Measurements from ENCODE around the gene HAX1. TPM values are rescaled to one million over a fixed set of nuclear protein-coding genes. Genes with fewer than 3 reads are reported as not detected.
"Not testable (repeated sequence)": the region's sequence is repeated elsewhere in the genome, so short reads cannot be mapped to it uniquely, and the experiment has no call there.

HAX1 gene
- total and polyA plus RNA-seq, 2 experiments from 2014 or later: 73.2 to 92.0 TPM

- TF ChIP-seq POLR2AphosphoS5 (IDR thresholded peaks at IDR 0.05; ENCODE audit: low read depth): no peak
- TF ChIP-seq CREB1 (CRISPR knock-in tag; IDR thresholded peaks at IDR 0.05; ENCODE audit: low read depth): no peak
- TF ChIP-seq, protein P1, sequence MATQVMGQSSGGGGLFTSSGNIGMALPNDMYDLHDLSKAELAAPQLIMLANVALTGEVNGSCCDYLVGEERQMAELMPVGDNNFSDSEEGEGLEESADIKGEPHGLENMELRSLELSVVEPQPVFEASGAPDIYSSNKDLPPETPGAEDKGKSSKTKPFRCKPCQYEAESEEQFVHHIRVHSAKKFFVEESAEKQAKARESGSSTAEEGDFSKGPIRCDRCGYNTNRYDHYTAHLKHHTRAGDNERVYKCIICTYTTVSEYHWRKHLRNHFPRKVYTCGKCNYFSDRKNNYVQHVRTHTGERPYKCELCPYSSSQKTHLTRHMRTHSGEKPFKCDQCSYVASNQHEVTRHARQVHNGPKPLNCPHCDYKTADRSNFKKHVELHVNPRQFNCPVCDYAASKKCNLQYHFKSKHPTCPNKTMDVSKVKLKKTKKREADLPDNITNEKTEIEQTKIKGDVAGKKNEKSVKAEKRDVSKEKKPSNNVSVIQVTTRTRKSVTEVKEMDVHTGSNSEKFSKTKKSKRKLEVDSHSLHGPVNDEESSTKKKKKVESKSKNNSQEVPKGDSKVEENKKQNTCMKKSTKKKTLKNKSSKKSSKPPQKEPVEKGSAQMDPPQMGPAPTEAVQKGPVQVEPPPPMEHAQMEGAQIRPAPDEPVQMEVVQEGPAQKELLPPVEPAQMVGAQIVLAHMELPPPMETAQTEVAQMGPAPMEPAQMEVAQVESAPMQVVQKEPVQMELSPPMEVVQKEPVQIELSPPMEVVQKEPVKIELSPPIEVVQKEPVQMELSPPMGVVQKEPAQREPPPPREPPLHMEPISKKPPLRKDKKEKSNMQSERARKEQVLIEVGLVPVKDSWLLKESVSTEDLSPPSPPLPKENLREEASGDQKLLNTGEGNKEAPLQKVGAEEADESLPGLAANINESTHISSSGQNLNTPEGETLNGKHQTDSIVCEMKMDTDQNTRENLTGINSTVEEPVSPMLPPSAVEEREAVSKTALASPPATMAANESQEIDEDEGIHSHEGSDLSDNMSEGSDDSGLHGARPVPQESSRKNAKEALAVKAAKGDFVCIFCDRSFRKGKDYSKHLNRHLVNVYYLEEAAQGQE (IDR thresholded peaks at IDR 0.05; ENCODE audit: unreplicated experiment): no peak
- no peak for TF ChIP-seq EZH2 (IDR thresholded peaks at IDR 0.05; ENCODE audit: low read depth, unreplicated experiment)
- no peak for TF ChIP-seq EZH2phosphoT487 (IDR thresholded peaks at IDR 0.05; ENCODE audit: unreplicated experiment)
- TF ChIP-seq ZNF331 (CRISPR knock-in tag; IDR thresholded peaks at IDR 0.05; ENCODE audit: low read depth): no peak
- TF ChIP-seq JUNB (IDR thresholded peaks at IDR 0.05; ENCODE audit: unreplicated experiment): no peak
- TF ChIP-seq STAT1 (IDR thresholded peaks at IDR 0.05; ENCODE audit: unreplicated experiment): no peak
- no peak for TF ChIP-seq NANOG (IDR thresholded peaks at IDR 0.05; ENCODE audit: borderline replicate concordance)
- no peak for TF ChIP-seq ZNF114 (CRISPR knock-in tag; IDR thresholded peaks at IDR 0.05)
- TF ChIP-seq, protein P2, sequence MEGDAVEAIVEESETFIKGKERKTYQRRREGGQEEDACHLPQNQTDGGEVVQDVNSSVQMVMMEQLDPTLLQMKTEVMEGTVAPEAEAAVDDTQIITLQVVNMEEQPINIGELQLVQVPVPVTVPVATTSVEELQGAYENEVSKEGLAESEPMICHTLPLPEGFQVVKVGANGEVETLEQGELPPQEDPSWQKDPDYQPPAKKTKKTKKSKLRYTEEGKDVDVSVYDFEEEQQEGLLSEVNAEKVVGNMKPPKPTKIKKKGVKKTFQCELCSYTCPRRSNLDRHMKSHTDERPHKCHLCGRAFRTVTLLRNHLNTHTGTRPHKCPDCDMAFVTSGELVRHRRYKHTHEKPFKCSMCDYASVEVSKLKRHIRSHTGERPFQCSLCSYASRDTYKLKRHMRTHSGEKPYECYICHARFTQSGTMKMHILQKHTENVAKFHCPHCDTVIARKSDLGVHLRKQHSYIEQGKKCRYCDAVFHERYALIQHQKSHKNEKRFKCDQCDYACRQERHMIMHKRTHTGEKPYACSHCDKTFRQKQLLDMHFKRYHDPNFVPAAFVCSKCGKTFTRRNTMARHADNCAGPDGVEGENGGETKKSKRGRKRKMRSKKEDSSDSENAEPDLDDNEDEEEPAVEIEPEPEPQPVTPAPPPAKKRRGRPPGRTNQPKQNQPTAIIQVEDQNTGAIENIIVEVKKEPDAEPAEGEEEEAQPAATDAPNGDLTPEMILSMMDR (conservative IDR thresholded peaks at IDR 0.05; ENCODE audit: low read depth in 2 of 2): no peak
- Histone ChIP-seq H3K79me2 (replicated peaks; ENCODE audit: insufficient read depth) (peaks cover 94% of the 10 kb centered on the region), H3K4me3 (no peak overlapping the region), H3K36me3 (ENCODE audit: insufficient read depth) (peaks cover 44% of the 10 kb centered on the region), H4K20me1 (replicated peaks; ENCODE audit: insufficient read depth) (peaks cover 37% of the 10 kb centered on the region), H3K4me1 (ENCODE audit: insufficient read depth) (peaks cover 27% of the 10 kb centered on the region), H3F3A (replicated peaks; ENCODE audit: low read depth) (no peaks in the 10 kb centered on the region; the same call in 1 of the 2 replicates), H3K27me3 (ENCODE audit: insufficient read depth) (no peaks in the 10 kb centered on the region), H3K27ac (ENCODE audit: low read depth) (no peak overlapping the region), H3K4me2 (no peak overlapping the region), H3K9me2 (ENCODE audit: insufficient read depth) (no peaks in the 10 kb centered on the region), H2AFZ (no peak overlapping the region)
- H3K9me3 Mint-ChIP-seq: peaks cover 4% of the 10 kb centered on the region; the same call in 2 of the 3 replicates
- H3K27me3 Mint-ChIP-seq (ENCODE audit: insufficient read depth, low read depth, poor library complexity): peaks cover 6% of the 10 kb centered on the region
- peak overlapping the region; percentile 62; the same call in 1 of the 2 replicates for H3K27ac Mint-ChIP-seq
- no peak for ATAC-seq
- H3K36me3 Mint-ChIP-seq (ENCODE audit: low read depth): peaks cover 75% of the 10 kb centered on the region
- H3K4me3 Mint-ChIP-seq: no peak overlapping the region
- no peak for DNase-seq (ENCODE audit: low spot score)
- peaks cover 21% of the 10 kb centered on the region for H3K4me1 Mint-ChIP-seq
These were observed 47.1 kb upstream of the HAX1 start for GRCh38 chr1:154225370-154225769.

- H3K4me1 Mint-ChIP-seq: not testable (repeated sequence)
These were observed 41.3 kb upstream of the HAX1 start for GRCh38 chr1:154231112-154231511.

DNA sequence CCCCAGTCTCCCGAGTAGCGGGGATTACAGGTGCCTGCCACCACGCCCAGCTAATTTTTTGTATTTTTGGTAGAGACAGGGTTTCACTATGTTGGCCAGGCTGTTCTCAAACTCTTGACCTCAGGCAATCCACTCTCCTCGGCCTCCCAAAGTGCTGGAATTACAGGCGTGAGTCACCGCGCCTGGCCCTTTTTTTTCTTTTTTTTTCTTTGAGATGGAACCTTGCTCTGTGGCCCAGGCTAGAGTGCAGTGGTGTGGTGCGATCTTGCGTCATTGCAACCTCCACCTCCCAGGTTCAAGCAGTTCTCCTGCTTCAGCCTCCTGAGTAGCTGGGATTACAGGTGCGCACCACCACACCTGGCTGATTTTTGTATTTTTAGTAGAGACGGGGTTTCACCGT, 39.3 kb upstream of the HAX1 start:
- not testable (repeated sequence) for H3K4me1 Mint-ChIP-seq; H3K4me3 ChIP-seq; DNase-seq (ENCODE audit: low spot score); ATAC-seq; H3K4me1 ChIP-seq (ENCODE audit: insufficient read depth); H3K27ac ChIP-seq (ENCODE audit: low read depth); H3K27me3 ChIP-seq (ENCODE audit: insufficient read depth); H3K4me2 ChIP-seq; H2AFZ ChIP-seq; H3K4me3 Mint-ChIP-seq; H3K27me3 Mint-ChIP-seq (ENCODE audit: insufficient read depth, low read depth, poor library complexity); H3K9me3 Mint-ChIP-seq; H3K9me2 ChIP-seq (ENCODE audit: insufficient read depth)
- peaks cover 96% of the 10 kb centered on the region for H3K36me3 Mint-ChIP-seq (ENCODE audit: low read depth)
- Histone ChIP-seq H3F3A (replicated peaks; ENCODE audit: low read depth) (peaks cover 17% of the 10 kb centered on the region; the same call in 1 of the 2 replicates), H3K36me3 (ENCODE audit: insufficient read depth) (peaks cover 97% of the 10 kb centered on the region), H3K79me2 (replicated peaks; ENCODE audit: insufficient read depth) (peaks cover 98% of the 10 kb centered on the region), H4K20me1 (replicated peaks; ENCODE audit: insufficient read depth) (peaks cover 56% of the 10 kb centered on the region)
- peak overlapping the region; percentile 85; the same call in 1 of the 2 replicates for H3K27ac Mint-ChIP-seq

More at GRCh38 chr1:154231112-154231511, 41.3 kb upstream of the HAX1 start:
- H3K4me1 ChIP-seq (ENCODE audit: insufficient read depth); H3K4me3 Mint-ChIP-seq; H3K4me2 ChIP-seq; H3K27ac ChIP-seq (ENCODE audit: low read depth); H3K9me3 Mint-ChIP-seq; H3K27me3 Mint-ChIP-seq (ENCODE audit: insufficient read depth, low read depth, poor library complexity); H3K27ac Mint-ChIP-seq; DNase-seq (ENCODE audit: low spot score); ATAC-seq; H3K9me2 ChIP-seq (ENCODE audit: insufficient read depth); H3K27me3 ChIP-seq (ENCODE audit: insufficient read depth); H2AFZ ChIP-seq; H3K4me3 ChIP-seq: not testable (repeated sequence)
- peaks cover 96% of the 10 kb centered on the region for H3K36me3 Mint-ChIP-seq (ENCODE audit: low read depth)
- Histone ChIP-seq H3K36me3 (ENCODE audit: insufficient read depth) (peaks cover 95% of the 10 kb centered on the region), H3K79me2 (replicated peaks; ENCODE audit: insufficient read depth) (peaks cover 98% of the 10 kb centered on the region), H4K20me1 (replicated peaks; ENCODE audit: insufficient read depth) (peaks cover 49% of the 10 kb centered on the region), H3F3A (replicated peaks; ENCODE audit: low read depth) (peaks cover 13% of the 10 kb centered on the region; the same call in 1 of the 2 replicates)
